ENCODE results near the gene HMMR. TPM values are rescaled to one million over a fixed set of nuclear protein-coding genes. Genes with fewer than 3 reads are reported as not detected.

HMMR gene
- total RNA-seq, 4 donors from 2014 or later: 2.6 to 4.3 (median 3.0) TPM

DNA sequence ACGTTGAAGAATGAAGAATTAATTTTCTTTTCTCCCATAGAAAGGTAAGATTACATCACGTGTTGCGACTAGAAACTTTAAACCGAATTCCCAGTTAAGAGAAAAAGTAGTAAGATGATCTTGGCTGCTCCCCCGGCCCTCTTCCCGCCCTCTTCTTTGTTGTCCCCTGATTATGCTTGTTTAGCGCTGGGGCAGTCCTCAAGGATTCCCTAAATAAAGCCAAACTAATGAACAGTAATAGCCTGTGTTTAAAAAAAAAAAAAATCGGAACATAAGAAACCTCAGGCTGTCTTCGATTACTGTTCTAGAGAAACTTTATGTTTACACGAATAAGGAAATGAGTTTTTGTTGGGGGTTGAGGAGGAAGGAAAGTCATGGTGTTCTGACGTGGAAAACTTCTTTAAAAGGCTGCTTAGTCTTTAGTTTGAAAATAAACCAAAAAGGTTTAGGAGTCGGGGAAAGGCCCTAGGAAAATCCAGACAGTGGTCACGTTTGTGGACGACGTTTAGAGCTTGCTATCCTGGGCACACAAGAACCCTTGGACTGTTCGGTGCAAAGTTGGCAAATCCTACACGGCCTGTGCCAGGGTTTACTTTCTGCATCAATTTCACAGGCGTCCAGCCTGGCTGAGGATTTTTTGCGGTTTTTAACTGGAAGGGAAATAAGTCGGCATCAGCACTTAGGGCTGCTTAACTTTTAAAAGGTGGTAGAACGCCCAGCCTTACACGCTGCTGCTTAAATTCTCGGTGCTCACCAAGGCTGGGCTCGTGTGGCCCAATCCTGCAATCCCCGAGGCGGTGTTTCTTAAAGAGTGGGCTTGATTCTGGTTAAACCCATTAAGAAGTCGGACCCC, 43.9 kb downstream of the HMMR start:
- no peak overlapping the region for H3K4me3 ChIP-seq (ENCODE audit: low read depth, poor library complexity, severe bottlenecking)
- WGBS, 2 donors: 0% methylated on average over 27 of the region's 27 CpGs
- TF ChIP-seq CTCF (IDR thresholded peaks at IDR 0.05): no peak
- TF ChIP-seq POLR2A (IDR thresholded peaks at IDR 0.05): no peak
- intact Hi-C loops (cut with DNase I; ENCODE audit: low total_unique reads): no loop called here
- DNase-seq (ENCODE audit: low spot score in 2 of 2): peak; percentile 59 to 89

GRCh38 chr5:163505049-163505367, 44.6 kb downstream of the HMMR start:
- intact Hi-C loops (cut with DNase I; ENCODE audit: low total_unique reads): no loop called here
- 0 to 1% methylated on average over 7 of the region's 7 CpGs for WGBS, 2 donors
- peak overlapping the region; percentile 64 for H3K4me3 ChIP-seq (ENCODE audit: low read depth, poor library complexity, severe bottlenecking)
- TF ChIP-seq CTCF (IDR thresholded peaks at IDR 0.05): no peak
- no peak for TF ChIP-seq POLR2A (IDR thresholded peaks at IDR 0.05)
- no peak for DNase-seq (ENCODE audit: low spot score in 2 of 2)

DNA sequence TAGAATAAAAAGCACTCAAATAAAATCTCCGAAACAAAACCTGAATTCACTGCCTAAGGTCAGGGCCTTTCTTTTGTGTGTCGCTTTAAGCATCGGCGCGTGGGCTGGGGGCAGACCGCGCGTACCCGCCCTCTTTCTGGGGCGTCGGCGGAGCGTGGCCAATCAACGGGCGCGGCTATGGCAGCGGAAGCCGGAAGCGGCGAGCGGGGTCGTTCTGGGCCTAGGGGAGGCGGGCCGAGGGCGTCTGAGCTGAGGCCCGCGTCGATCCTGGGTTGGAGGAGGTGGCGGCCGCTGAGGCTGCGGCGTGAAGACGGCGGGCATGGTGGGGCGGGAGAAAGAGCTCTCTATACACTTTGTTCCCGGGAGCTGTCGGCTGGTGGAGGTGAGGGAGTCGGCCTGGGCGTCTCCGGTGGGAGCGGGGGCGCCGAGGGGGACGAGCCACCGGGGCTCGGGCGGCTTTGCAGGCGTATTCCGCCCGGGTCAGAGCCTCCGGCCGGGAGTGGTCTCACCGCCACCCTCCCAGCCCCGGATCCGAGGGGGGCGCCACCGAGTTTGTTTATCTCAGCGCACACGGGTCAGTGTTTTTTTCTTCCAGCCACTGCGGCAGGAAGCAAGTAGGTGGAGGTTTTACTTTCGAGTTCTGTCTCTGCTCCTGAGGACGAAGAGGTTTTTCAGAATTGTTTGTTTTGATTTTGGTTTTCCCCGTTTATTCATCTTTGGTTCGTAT, 45.1 kb downstream of the HMMR start, which contains the start of gene MAT2B:
Gene MAT2B (plus strand): TSS at position 252 of the 727 bp plus-strand sequence. CDS start 68 bp downstream, at position 320.
- peak; percentile 94 to 99 for DNase-seq (ENCODE audit: low spot score in 2 of 2)
- peak within 1 kb of the TSS; percentile 64 for H3K4me3 ChIP-seq (ENCODE audit: low read depth, poor library complexity, severe bottlenecking)
- TF ChIP-seq POLR2A (IDR thresholded peaks at IDR 0.05) (peak in 1 of 2 donors; percentile 88), CTCF (IDR thresholded peaks at IDR 0.05) (peak in 1 of 3 donors; percentile 26)
- WGBS, 2 donors: 0% methylated on average over 58 to 64 of the region's 64 CpGs
- intact Hi-C loops (cut with DNase I; ENCODE audit: low total_unique reads): no loop called here

GRCh38 chr5:163506095-163506457, 45.6 kb downstream of the HMMR start:
- peak overlapping the region; percentile 64 for H3K4me3 ChIP-seq (ENCODE audit: low read depth, poor library complexity, severe bottlenecking)
- WGBS, 2 donors: 0 to 1% methylated on average over 9 of the region's 9 CpGs
- intact Hi-C loops (cut with DNase I; ENCODE audit: low total_unique reads): no loop called here
- no peak for TF ChIP-seq POLR2A (IDR thresholded peaks at IDR 0.05)
- TF ChIP-seq CTCF (IDR thresholded peaks at IDR 0.05): no peak
- DNase-seq (ENCODE audit: low spot score in 2 of 2): no peak

DNA sequence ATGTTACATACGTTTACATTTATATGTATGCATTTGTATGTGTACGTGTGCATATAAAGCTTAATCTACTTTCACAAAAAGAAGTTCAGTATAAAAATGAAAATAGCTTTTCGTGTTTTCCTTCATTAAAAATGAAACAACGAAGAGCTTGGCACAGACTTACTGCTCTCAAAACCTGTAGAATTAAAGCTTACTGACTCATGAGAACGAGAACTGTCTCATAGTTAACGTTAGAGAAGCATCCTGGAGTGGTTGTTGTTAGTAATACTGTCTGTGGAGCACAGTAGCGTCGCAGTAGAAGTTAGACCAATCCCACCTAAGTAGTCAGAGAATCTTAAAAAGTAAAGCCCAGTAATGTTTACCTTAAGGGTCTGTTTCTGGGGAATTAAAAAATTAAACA, 46.3 kb downstream of the HMMR start:
- no peak overlapping the region for H3K4me3 ChIP-seq (ENCODE audit: low read depth, poor library complexity, severe bottlenecking)
- intact Hi-C loops (cut with DNase I; ENCODE audit: low total_unique reads): no loop called here
- no peak for TF ChIP-seq CTCF (IDR thresholded peaks at IDR 0.05)
- no peak for TF ChIP-seq POLR2A (IDR thresholded peaks at IDR 0.05)
- no peak for DNase-seq (ENCODE audit: low spot score in 2 of 2)
- WGBS, 2 donors: 3 to 4% methylated on average over 8 of the region's 8 CpGs

All from lower leg skin (tissue), 4 donors.